GM18507 (cell line): ENCODE data around the gene AGAP1.

Source experiments
- DNase-seq: peaks from one replicate; pipeline ENCODE4 v3.0.0; 2011; ENCODE audit warnings: low read depth; ENCODE audit not compliant: insufficient read length; ENCODE audit errors: extremely low spot score
- FAIRE-seq: peaks from 2 replicates; lab custom pipeline; 2011; peaks lifted over from hg19 to GRCh38; lab: Jason Lieb, UNC

AGAP1 gene

DNA sequence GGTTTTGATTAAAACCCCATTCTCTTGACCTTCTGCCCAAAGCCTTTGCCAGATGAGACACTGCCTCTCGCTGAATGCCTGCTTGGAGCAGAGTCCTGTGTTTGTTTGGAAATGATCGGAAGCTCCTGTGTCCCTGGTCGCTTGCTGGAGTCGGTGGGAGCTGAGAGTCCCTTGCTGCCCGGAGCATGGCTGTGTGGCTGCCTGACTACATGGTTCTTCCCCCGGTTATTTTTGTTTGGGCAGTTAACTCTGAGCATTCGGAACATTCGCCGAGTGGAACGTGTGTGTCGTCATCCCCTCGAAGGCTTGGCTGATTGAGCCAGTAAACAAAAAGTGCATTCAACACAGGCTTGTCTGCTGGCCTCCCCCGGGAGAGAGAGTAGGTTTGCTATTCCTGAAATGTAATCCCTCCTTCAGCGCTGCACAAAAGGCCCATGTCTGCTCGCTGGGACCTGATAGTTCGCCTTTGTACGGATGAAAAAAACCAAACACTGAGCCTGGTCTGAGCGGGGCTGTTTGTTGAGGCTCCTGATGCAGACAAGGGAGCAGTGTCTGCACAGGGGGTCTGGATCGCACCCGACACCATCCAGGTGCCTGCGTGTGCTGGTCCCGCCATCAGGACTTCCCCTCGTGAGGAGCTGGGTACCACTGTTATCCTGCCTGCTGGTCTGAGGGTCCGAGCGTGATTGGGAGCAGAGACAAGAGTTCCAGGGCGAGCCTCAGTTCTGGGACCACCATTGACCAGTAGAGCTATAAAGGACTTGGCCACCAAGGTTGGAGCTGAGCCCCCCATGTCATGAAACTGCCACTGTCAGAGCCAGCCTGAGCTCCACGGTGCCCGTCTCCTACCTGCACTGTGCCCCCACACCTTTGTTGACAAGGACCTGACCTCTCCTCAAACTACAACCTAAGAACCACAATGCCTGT is 83.8 kb downstream of the AGAP1 start:
- FAIRE-seq = no peak
- no peak for DNase-seq

DNA sequence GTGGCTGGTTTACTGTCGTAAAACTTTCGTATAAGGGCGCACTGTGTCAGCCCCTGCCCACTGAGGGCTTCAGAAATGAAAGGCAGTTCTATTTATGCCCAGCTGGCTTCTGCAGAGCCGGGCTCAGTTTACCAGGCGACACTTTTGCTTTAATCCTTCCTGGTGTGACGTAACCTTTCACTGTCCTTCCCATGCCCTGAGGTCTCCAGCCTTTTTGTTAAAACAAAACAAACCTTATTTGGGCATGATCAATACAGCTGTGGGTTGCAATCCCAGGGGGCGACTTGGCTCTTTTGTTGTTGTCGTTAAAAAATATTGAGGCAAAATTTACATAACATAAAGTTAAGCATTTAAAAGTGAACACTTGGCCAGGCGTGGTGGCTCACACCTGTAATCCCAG is 85.3 kb downstream of the AGAP1 start:
- FAIRE-seq = no peak

DNA sequence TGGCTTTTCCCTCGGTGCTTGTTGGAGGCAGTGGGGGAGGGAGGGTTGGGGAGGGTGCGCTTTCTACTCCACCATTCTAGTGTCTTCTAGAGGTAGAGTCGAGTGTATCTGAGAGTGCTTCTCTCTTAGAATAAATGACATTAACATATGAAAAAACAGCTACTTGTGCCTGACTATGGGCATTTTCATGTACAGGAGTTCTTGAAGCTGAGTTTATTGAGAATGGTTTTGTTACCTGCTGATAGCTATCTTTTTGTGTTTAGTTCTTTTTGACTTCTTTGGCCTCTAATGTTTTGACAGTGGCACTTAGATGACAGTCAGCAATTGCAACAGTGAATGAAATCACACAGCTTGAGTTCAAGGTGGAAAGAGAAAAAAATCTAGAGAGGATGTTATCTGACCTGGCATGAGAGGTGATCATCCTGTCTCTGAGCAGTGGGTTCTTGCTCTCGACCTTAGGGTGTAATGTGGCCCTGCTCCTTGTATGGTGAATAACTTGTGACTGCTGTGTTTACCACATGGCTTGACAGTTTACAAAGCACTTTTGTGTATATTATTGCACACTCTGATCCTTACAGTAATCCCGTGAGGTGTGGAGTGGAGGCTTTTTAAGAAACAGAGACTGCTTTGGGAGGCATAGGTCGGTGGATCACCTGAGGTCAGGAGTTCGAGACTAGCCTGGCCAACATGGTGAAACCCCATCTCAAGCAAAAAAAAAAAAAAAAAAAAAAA is 86.7 kb downstream of the AGAP1 start:
- no peak for FAIRE-seq
- DNase-seq = no peak

More for the DNA sequence above, 85.3 kb downstream of the AGAP1 start:
- DNase-seq = no peak

DNA sequence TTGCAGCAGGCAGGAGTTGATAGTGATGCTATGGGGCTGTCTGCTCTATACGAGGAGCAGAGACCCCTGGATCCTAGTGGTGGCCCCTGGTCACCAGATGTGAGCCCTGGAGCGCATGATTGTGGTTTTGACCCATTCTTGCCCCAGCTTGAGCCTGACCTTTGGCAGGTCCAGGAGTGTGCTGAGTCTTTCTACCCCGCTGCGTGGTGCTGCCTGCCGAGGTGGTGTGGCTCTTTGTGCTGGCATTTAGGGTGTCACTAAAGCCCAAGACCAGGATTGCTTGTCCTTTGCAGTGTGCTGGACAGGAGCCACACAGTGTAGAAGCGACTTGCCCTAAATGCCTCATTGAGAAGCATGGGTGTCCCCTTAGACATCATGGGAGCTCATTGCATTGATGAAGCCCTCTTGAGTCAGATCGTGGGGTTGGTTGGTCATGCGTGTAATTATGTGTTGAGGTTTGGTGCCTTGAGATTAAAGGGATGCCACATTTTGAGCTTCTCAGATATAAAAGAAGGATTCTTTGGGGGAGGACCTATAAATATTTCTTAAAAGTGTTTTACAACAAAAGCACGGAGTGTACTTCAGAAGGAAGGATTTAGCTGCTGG is 88.3 kb downstream of the AGAP1 start:
- no peak for DNase-seq
- no peak for FAIRE-seq

DNA sequence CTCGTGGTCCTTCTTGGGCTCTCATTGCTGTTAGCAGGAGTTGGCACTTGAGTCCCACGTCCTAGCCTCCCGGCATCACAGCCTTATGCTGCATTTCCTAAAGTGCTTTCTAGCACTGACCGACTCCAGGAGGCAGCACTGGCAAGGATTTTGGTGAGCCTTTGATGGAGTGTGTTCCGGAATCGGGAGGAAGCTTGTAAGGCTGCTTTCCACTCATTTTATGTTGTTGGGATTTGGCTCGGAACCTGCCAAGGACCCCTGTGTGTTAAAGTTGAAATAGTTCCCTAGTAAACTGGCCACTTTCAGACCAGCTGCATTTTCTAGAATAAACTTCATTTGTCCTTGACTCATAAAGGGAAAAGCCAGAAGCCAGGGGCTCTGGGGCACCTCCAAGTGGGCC is 88.9 kb downstream of the AGAP1 start:
- no peak for FAIRE-seq

DNA sequence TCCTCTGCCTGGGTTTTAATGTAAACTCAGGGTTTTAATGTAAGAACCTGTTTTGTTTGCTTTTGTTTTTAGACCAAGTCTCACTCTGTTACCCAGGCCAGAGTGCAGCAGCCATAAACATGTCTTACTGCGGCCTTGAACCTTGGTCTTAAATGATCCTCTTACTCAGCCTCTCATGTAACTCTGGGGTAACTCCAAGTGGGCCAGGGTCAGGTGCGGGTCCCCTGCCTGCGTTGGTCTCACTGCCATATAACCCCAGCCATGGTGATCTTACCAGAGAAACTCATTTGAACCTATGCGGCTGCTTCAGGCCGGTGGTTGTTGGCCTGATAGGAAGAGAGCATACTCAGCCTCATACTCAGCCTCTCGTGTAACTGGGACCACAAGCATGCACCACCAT is 89.3 kb downstream of the AGAP1 start:
- no peak for FAIRE-seq
- no peak for DNase-seq

More for the DNA sequence above, 88.9 kb downstream of the AGAP1 start:
- DNase-seq = no peak

DNA sequence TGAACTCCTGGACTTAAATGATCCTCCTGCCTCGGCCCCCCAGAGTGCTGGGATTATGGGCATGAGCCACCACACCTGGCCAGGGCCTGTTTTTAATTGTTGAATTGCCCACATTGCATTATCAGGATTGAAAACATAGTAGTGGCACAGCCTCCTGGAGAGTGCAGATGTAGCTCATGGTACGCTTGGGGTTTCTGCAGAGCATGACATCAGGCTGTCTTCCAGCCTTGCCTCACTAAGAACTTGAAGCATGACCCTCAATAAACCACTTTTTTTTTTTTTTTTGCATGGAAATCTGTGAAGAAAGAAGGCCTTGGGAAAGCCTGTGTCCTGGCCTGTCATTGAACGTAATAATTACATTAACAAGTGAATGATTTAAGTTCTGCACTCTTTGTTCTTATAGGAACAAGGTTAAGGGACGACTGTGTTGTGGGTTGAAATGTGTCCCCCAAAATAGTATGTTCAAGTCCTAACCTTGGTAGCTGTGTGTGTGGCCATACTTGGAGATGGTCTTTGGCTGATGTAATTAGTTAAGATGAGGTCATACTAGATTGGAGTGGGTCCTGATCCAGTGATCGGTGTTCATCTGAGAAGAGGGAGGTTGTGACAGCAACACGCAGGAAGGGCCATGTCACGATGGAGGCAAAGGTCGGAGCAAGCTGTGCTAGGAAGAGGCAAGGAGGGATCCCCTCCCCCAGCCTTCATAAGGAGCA is 90.2 kb downstream of the AGAP1 start:
- FAIRE-seq (no peak), DNase-seq (no peak)

DNA sequence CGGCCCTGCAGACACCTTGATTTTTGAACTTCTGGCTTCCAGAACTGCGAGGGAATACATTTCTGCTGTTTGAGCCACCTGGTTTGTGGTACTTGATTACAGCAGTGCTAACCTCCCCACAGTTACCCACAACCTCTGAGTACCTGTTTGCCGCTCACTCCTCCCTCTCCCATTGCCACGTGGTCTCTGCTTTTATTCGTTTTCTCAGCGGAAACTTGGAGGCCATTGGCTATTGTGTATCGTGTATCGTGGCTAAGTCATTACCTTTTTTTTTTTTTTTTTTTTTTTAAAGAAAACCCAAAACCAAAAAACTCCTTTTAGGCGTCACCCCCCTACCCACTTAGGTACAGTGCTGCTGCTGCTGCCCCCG is 90.8 kb downstream of the AGAP1 start:
- FAIRE-seq = no peak
- no peak for DNase-seq

DNA sequence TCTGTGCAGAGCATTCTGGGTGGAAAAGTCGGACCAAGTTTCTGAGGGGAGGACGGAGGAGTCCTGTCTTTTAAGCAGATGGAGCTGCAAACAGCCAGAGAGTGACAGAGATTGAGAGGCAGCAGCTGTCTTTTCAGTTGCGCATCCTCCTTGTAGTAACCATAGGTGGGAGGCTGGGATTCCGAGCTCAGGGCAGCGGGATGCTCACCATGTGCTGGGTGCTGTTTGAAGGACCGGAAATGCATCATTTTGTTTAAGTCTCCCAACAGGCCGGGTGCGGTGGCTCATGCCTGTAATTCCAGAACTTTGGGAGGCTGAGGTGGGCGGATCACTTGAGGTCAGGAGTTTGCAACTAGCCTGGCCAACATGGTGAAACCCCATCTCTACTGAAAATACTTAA is 93.4 kb downstream of the AGAP1 start:
- DNase-seq (no peak), FAIRE-seq (no peak)

DNA sequence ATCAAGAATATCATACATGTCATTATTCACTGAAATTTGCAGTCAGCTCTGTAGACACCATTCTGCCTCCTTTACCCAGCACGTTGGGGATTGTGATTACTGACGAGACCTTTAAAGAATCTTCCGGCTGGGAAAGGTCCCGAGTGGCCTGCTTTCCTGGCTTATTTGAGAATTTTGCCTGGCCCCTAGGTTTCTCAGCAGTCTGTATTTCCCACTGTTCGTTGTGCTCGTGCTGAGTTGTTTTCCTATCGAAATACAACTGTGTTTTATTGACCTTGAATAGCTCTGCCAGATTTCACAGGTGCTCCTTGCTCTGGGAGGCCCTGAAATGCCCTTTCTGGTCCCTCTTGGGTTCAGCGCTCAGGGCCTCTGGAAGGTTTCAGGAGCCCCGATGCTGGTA is 94.9 kb downstream of the AGAP1 start:
- DNase-seq = no peak
- FAIRE-seq = no peak

DNA sequence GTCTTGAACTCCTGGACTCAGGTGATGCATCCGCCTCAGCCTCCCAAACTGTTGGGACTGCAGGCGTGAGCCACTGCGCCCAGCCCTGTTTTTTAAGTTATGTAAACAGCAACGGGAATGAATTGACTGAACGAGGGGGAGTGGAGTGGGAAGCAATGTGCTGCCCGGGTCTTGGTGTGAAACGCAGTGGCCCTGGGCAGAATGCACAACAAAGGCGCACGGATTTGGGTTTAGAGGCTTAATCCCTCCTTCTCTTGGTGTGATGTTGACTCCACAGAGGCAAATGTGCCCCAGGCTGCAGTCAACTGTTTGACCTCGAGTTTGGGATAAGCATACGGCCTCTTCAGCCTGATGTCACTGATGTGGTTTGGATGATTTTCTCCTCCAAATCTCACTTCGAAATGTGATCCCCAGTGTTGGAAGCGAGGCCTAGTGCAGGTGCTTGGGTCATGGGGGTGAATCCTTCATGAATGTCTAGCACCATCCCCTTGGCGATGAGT is 97.4 kb downstream of the AGAP1 start:
- DNase-seq = no peak
- FAIRE-seq = no peak

DNA sequence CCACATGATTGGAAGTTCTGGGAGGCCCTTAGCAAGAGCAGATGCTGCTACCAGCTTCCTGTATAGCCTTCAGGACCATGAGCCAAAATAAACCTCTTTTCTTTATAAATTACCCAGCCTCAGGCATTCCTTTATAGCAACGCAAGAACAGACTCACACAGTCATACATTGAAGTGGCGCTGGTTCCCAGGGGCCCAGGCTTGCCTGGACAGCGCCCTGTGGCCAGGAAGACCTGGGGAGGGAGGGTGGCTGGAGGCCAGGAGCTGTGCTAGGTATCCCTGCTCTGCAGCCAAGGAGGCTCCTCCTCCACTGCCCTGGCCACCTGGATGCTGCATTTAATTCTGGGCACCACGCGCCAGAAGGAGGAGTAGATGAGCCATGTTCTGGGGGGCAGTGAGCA is 98.1 kb downstream of the AGAP1 start:
- DNase-seq (no peak), FAIRE-seq (no peak)

DNA sequence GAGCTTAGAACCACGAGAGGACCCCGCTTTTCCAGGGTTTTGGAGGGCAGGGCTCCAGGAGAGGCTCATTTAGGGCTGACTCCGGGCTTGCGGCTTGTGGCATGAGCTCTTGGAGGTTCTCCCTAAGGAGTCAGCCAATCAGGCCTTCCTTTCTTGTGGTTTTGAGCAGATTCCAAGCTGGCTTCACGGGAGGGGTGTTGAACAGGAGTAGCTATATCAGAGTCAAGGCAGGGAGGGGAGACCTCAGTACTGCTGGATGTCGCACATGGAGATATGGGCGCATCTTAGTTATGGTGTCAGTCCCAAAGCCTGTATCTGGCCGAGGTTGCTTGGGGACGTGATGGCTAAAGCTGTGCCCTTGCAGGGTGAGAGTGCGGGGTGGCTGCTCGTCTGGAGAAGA is 98.6 kb downstream of the AGAP1 start:
- no peak for DNase-seq
- FAIRE-seq = no peak

DNA sequence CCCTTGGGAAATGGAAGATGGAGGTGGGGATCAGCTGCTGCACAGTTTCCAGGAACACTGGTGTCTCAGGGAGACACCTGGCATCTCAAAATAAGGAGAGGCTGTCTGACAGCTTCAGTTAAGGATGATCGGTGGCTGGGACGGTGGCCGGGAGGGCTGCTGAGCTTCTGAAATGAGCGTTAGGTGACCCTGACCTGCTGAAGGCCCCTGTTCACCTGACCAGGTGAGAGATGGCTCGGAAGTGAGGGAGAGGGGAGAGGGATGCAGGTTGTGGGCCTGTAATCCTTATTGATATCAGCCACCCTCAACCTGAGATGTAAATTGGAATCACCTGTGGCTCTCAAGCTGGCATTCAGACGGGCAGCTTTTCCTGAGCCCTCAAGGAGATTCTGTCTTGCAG is 99.0 kb downstream of the AGAP1 start:
- DNase-seq = no peak
- no peak for FAIRE-seq

DNA sequence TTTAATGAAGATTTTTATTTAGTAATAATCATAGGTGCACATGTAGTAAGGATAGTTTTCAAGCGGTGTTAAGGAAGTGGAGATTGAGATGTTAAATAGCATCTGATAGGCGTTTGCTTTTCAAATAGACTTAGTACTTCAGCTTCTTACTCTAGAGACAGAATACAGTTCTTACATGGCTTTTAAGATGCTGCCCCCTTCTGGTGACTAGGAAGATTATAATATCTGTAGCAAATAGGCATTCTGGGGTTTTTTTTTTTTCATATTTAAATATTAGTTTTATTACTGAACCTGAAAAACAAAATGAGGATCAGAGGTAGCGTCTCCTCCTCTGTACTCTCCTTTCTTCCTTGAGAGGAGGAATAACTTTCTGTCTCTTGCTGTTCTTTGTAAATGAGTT is 100.2 kb downstream of the AGAP1 start:
- no peak for DNase-seq
- FAIRE-seq = peak; percentile 56

DNA sequence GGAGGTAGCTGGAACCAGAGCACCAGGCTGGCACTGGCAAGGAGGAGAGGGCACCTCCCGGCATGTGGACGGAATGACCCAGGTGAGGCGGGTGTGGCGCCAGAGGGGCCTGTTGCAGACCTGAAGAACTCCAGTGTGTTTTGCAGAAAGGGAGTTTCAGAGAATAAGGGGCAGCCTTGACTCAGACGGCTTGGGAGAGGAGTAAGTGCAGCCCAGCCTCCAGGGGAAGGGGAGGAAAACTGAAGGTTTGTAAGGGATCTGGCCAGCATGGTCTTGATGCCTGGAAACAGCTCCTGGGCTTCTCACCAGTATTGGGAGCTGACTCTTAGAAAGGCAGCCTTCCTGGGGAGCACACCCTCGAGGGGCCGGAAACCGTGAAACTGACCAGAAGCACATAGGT is 101.1 kb downstream of the AGAP1 start:
- no peak for FAIRE-seq
- DNase-seq = no peak

DNA sequence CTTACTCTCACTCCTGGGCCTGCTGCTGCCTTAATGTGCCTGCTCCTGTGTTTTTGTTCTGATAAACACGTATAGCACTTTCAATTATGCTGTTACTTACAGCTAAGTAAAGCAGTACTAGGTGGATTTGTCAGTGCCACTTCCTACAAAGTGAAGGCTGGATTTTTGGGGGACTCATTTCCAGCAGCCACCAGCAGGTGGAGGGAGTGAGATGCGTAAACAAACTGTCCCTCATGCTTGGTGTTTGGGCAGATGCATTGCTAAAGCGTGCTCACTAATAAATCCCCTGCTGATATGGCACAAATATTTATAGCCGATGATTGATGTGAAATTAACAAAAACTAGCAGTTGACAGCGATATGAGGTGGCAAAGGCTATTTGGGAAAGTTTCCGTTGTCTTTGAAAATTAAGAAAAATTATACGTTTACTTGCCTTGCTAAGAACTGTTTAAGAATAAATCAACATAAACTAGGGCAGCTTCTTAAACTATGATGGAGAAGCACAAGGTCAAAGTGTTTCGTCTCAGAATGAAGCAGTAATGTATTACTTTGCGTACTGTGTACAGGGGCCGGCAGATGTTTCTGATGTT is 101.7 kb downstream of the AGAP1 start:
- FAIRE-seq = peak; percentile 76
- DNase-seq = peak; percentile 28

DNA sequence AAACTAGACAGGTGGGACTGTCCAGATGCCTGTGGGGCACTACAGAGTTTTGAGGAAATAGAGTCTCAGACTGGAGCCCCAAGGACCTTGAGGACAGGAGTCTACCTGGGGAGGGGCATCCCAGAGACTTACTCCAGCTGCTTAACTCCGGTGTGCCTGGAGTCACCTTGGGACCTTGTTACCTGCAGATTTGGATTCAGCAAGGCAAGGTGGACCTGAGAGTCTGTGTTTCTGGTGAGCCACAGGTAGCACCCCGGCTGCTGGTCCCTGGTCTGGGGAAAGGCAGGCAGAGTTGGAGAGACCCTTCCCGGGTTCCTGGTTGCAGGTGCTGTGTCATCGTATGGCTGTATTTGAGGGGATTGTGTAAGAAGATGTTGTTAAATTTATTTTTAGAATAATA is 102.4 kb downstream of the AGAP1 start:
- DNase-seq = no peak
- FAIRE-seq = no peak

DNA sequence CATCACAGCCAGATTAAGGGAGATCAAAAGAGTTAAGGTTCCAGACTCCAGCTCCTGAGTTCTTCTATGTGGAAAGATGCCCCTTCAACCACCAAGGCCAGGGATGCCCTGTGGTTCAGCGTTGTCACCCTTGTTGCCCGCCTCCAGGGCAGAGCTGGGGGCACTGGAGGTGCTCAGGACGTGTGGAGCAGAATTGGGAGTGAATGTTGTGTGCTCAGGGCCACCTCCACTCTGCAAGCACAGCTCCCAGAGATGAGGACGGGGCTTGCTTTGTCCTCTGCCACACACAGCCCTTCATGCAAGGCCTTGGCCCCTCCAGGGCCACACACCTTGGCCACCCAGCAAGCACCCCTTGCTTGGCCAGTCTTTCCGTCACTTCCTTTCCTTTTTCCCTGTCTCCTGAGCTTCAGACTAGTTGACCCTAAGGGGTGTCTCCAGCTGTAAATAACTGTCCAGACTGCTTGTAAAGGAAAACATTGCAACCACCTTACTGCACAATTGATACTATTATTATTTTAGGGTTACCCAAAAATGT is 103.3 kb downstream of the AGAP1 start:
- DNase-seq = no peak
- no peak for FAIRE-seq
